Measurements from ENCODE around the gene SCRT2. TPM values are rescaled to one million over a fixed set of nuclear protein-coding genes. Genes with fewer than 3 reads are reported as not detected.

The SCRT2 gene
- total and polyA plus RNA-seq, 2 of the 8 experiments (the other 6 are each of a cell fraction or from before 2014, with no cell fraction given) = 0.12 to 0.34 TPM

GRCh38 chr20:689348-689747 lies 13.7 kb upstream of the SCRT2 start:
- no peaks in the 10 kb centered on the region for H3K27me3 ChIP-seq (replicated peaks in 1 of 4; ENCODE audit: control insufficient read depth in 3 of 4, extremely low read depth in 1 of 4, insufficient read depth in 3 of 4, low read length in 3 of 4)
- no peak overlapping the region for H2BK20ac ChIP-seq (ENCODE audit: low read length)
- H3K4ac ChIP-seq (replicated peaks; ENCODE audit: insufficient read length, low read depth, low read length) = no peak overlapping the region
- WGBS, 2 experiments (ENCODE audit: extremely low coverage in 1 of 2, insufficient coverage in 1 of 2, insufficient read length in 1 of 2, insufficient replicate concordance in 2 of 2, low coverage in 1 of 2, low lambda C conversion rate in 2 of 2, missing lambda C conversion rate in 1 of 2) = 86% methylated on average over 6 of the region's 6 CpGs; no CpG with 5 or more reads in 1 of the 2 experiments
- H4K20me1 ChIP-seq (replicated peaks in 1 of 2; ENCODE audit: control insufficient read depth in 1 of 2, insufficient read depth in 2 of 2, low read length in 2 of 2) = no peaks in the 10 kb centered on the region
- no peak overlapping the region for H3K14ac ChIP-seq (ENCODE audit: insufficient read length)
- no peak overlapping the region for H3K56ac ChIP-seq (replicated peaks; ENCODE audit: insufficient read length, low read depth, low read length)
- H3K23me2 ChIP-seq (ENCODE audit: low read depth, low read length) = peaks cover 1% of the 10 kb centered on the region; the same call in 1 of the 2 replicates
- no peak overlapping the region for H3K23ac ChIP-seq (ENCODE audit: insufficient read length)
- H3K4me1 ChIP-seq (replicated peaks in 1 of 4; ENCODE audit: control insufficient read depth in 3 of 4, insufficient read depth in 4 of 4, low read length in 3 of 4) = peaks cover 0 to 12% (median 7%) of the 10 kb centered on the region in 4 experiments; a peak in 4 of 7 replicates
- DNase-seq (ENCODE audit: low read depth in 1 of 2, low spot score in 2 of 2) (no peak), FAIRE-seq (no peak)
- ChIA-PET POLR2A (ENCODE audit: partially characterized antibody) (interaction anchor here (0.7 to 2.6 kb wide), 5 partner anchors 11 to 21 kb away, joined by 3 to 8 read pairs (median 3); no protein-coding TSS in a partner anchor), CTCF (ENCODE audit: partially characterized antibody) (interaction anchor here (0.8 to 3.4 kb wide), 8 partner anchors 10 to 39 kb away, joined by 3 to 16 read pairs (median 5); no protein-coding TSS in a partner anchor)
- H3K9me3 ChIP-seq (ENCODE audit: insufficient read depth in 2 of 2, low read depth in 1 of 2, low read length in 1 of 2) = no peaks in the 10 kb centered on the region
- H2BK15ac ChIP-seq (ENCODE audit: low read length) = peak overlapping the region; percentile 96; the same call in 1 of the 2 replicates
- no peak overlapping the region for H3K27ac ChIP-seq (ENCODE audit: low read depth, low read length)
- H4K91ac ChIP-seq (replicated peaks; ENCODE audit: insufficient read length, low read length) = no peak overlapping the region
- no peak overlapping the region for H2BK120ac ChIP-seq (replicated peaks; ENCODE audit: low read depth, low read length)
- H2AK5ac ChIP-seq (ENCODE audit: low read depth, low read length) = no peak overlapping the region
- no peaks in the 10 kb centered on the region for H3K79me2 ChIP-seq (ENCODE audit: control insufficient read depth in 1 of 2, insufficient read depth in 2 of 2, low read length in 2 of 2)
- H3K9ac ChIP-seq (replicated peaks in 1 of 4; ENCODE audit: extremely low read depth in 1 of 4, low read depth in 3 of 4, low read length in 3 of 4) = no peak overlapping the region; a peak in 1 of 7 replicates
- H2BK5ac ChIP-seq (ENCODE audit: low read depth, low read length) = no peak overlapping the region
- no peak overlapping the region for H3K4me2 ChIP-seq (ENCODE audit: insufficient read depth in 1 of 2, low read depth in 2 of 2, low read length in 2 of 2)
- H2BK12ac ChIP-seq (ENCODE audit: low read depth, low read length) = peak overlapping the region; percentile 82; the same call in 1 of the 2 replicates
- no peak overlapping the region for H3K4me3 ChIP-seq (ENCODE audit: extremely low read depth in 1 of 4, insufficient read depth in 2 of 4, low read depth in 3 of 4, low read length in 4 of 4)
- no peaks in the 10 kb centered on the region for H3K36me3 ChIP-seq (ENCODE audit: control insufficient read depth in 2 of 4, insufficient read depth in 4 of 4, low read length in 3 of 4)
- no peak overlapping the region for H2AFZ ChIP-seq (ENCODE audit: low read length)
- H3K18ac ChIP-seq (ENCODE audit: extremely low read depth, low read length) = peak overlapping the region; percentile 4; the same call in 1 of the 2 replicates
- no peak overlapping the region for H4K5ac ChIP-seq (ENCODE audit: insufficient read length, low read depth, low read length)
- H4K8ac ChIP-seq (ENCODE audit: extremely low read depth, insufficient read depth, low read length) = no peak overlapping the region
- no peaks in the 10 kb centered on the region for H3K79me1 ChIP-seq (ENCODE audit: low read depth, low read length)
- TF ChIP-seq CREB1 (IDR thresholded peaks at IDR 0.05) (no peak), NANOG (IDR thresholded peaks at IDR 0.05; ENCODE audit: insufficient read depth, low read depth, low read length, poor library complexity, severe bottlenecking) (no peak), CTBP2 (IDR thresholded peaks at IDR 0.05; ENCODE audit: borderline replicate concordance, insufficient read depth, insufficient read length, low read length) (no peak), SRF (IDR thresholded peaks at IDR 0.05; ENCODE audit: low read depth, low read length) (no peak), POLR2A (IDR thresholded peaks at IDR 0.05; ENCODE audit: control extremely low read depth in 1 of 2, low read depth in 2 of 2, low read length in 2 of 2) (no peak), ATF3 (IDR thresholded peaks at IDR 0.05; ENCODE audit: insufficient read depth, low read depth, low read length) (no peak), SP4 (IDR thresholded peaks at IDR 0.05; ENCODE audit: low read length) (no peak), ASH2L (IDR thresholded peaks at IDR 0.05; ENCODE audit: low read length) (no peak), YY1 (IDR thresholded peaks at IDR 0.05; ENCODE audit: low read depth, low read length) (no peak), JUN (IDR thresholded peaks at IDR 0.05; ENCODE audit: low read depth, low read length) (no peak), ATF2 (IDR thresholded peaks at IDR 0.05; ENCODE audit: low read length) (no peak), GTF2F1 (IDR thresholded peaks at IDR 0.05; ENCODE audit: borderline replicate concordance, low read depth, low read length) (no peak)
